ENCODE results near the gene COL7A1.

- TF ChIP-seq POLR2A (IDR thresholded peaks at IDR 0.05) (no peak), CTCF (IDR thresholded peaks at IDR 0.05 in 4 of 5, conservative IDR thresholded peaks at IDR 0.05 in 1 of 5) (no peak)
Measured at GRCh38 chr3:48637305-48637704, 42.2 kb upstream of the COL7A1 start.

Data from gastrocnemius medialis (tissue), 4 donors.